ENCODE data around the gene SPOP.

Gene SPOP

DNA sequence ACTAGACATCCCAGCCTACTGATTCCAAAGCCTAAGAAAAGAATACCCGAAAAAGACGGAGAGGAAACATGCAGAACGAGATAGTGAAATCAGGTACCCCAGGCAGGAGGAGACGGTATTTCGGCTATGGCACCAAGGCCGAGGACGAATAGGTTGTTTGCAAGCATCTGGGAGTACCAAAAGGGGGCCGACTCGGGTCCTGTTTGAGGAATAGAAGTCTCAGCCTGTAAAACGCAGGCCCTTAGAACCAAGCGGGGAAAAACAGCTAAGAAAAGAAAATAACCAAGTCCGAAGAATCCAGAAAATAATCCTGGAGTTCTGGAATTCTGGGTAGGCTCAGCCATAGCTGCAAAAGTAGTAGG, 29.3 kb upstream of the SPOP start:
- no peak for TF ChIP-seq ZNF677 (tag by site-specific recombination; IDR thresholded peaks at IDR 0.05)
- no peak for TF ChIP-seq ZNF623 (tag by site-specific recombination; IDR thresholded peaks at IDR 0.05)
- TF ChIP-seq ZNF366 (tag by site-specific recombination; conservative IDR thresholded peaks at IDR 0.05): no peak
- TF ChIP-seq KLF16 (tag by site-specific recombination; IDR thresholded peaks at IDR 0.05): no peak
- no peak for TF ChIP-seq ZNF23 (tag by site-specific recombination; IDR thresholded peaks at IDR 0.05; ENCODE audit: borderline replicate concordance)
- no peak for TF ChIP-seq ZNF624 (tag by site-specific recombination; IDR thresholded peaks at IDR 0.05)
- no peak for TF ChIP-seq ZNF292 (tag by site-specific recombination; IDR thresholded peaks at IDR 0.05; ENCODE audit: borderline replicate concordance, low read depth)
- TF ChIP-seq KLF9 (tag by site-specific recombination; IDR thresholded peaks at IDR 0.05; ENCODE audit: low read depth): no peak
- no peak for TF ChIP-seq ZNF248 (tag by site-specific recombination; IDR thresholded peaks at IDR 0.05)
- TF ChIP-seq, protein P1, sequence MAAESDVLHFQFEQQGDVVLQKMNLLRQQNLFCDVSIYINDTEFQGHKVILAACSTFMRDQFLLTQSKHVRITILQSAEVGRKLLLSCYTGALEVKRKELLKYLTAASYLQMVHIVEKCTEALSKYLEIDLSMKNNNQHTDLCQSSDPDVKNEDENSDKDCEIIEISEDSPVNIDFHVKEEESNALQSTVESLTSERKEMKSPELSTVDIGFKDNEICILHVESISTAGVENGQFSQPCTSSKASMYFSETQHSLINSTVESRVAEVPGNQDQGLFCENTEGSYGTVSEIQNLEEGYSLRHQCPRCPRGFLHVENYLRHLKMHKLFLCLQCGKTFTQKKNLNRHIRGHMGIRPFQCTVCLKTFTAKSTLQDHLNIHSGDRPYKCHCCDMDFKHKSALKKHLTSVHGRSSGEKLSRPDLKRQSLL (tag by site-specific recombination; IDR thresholded peaks at IDR 0.05): no peak
- TF ChIP-seq RBAK (tag by site-specific recombination; IDR thresholded peaks at IDR 0.05): no peak
- TF ChIP-seq ZNF214 (tag by site-specific recombination; IDR thresholded peaks at IDR 0.05; ENCODE audit: borderline replicate concordance): no peak
- TF ChIP-seq ZNF391 (tag by site-specific recombination; IDR thresholded peaks at IDR 0.05; ENCODE audit: borderline replicate concordance, low read depth): no peak
- TF ChIP-seq ZNF544 (tag by site-specific recombination; IDR thresholded peaks at IDR 0.05): no peak
- no peak for TF ChIP-seq ZNF776 (tag by site-specific recombination; IDR thresholded peaks at IDR 0.05; ENCODE audit: borderline replicate concordance)
- Histone ChIP-seq H3K4me3 (ENCODE audit: low read depth, low read length) (peak overlapping the region; percentile 88), H3K27ac (ENCODE audit: extremely low read depth, low read depth, low read length) (peak overlapping the region; percentile 93), H3K36me3 (ENCODE audit: control insufficient read depth in 2 of 2, insufficient read depth in 1 of 2, low read length in 2 of 2) (peaks cover 10 to 45% of the 10 kb centered on the region in 2 experiments), H3K4me1 (ENCODE audit: control insufficient read depth, insufficient read depth, low read length) (no peaks in the 10 kb centered on the region), H3K9me3 (ENCODE audit: control insufficient read depth, insufficient read depth, low read depth, low read length) (no peaks in the 10 kb centered on the region)
- ChIA-PET POLR2A (interaction anchor here (1.0 to 4.7 kb wide), 12 partner anchors 8 to 293 kb away, joined by 3 to 67 read pairs (median 4); partner anchors contain the start of genes FAM117A, KAT7 and PHB1), CTCF (interaction anchor here (0.6 to 27.1 kb wide), 15 partner anchors 11 to 294 kb away, joined by 3 to 486 read pairs (median 6); partner anchors contain the start of gene NXPH3)

DNA sequence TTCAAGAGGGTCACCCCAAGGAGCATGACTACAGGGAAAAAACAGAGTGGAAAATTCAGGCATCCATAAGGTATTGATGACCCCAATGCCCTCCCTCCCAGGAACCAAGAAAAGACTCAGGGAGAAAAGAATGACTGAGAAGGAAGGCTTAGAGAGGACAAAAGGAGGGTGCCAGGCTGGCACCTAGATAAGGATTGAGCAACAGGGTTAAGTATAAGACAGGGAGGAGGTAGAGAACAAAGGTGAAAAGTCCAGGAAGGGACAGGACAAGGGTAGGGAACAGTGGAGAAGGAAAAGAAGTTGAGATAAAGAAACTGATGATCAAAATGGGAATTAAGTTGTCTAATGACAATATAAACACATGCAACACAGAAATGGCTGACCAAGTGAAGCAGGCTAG, 27.4 kb upstream of the SPOP start:
- POLR2A ChIA-PET: no interaction called here

DNA sequence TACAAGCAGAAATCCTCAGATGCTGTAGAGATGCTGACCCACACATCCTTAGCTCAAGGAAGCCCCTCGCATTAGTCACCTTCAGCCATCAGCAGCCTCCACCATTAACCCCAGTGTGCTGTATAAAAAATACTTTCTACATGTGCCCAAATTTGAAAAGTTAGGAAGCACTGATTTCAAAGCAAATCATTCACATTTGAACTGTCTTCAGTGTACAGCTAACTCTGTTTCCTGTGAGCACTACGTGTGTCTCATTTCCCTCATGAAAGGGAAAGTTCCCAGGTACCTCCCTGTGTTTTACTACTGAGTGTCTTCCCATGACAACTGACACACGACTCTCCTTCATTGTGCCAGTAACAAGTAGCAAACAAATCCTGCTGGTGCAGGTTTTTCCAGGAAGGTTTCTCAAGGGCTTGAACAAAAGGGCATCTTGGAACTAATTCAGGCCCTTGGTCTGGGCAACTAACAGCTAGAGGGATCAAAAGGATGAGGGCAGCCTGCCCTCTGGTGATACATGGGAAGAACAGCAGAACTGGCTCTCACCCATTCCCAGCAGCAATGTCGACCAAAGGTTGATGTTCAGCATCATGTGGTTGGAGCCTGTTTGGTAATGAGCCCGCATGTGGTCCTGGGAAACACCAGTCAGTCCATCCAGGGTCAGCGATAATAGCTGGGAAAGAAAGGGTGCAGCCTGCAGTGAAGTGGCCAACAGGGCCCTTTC, 25.8 kb upstream of the SPOP start:
- ChIA-PET POLR2A (interaction anchor here (0.7 to 1.7 kb wide), 2 partner anchors 15 to 60 kb away, joined by 3 to 4 read pairs; partner anchors contain the start of gene FAM117A), CTCF (interaction anchor here (1.2 to 27.1 kb wide), 7 partner anchors 8 to 293 kb away, joined by 4 to 486 read pairs (median 42); partner anchors contain the start of genes DLX3 and NXPH3)
- H3K4me1 ChIP-seq (ENCODE audit: control insufficient read depth, insufficient read depth, low read length): no peaks in the 10 kb centered on the region
- no peaks in the 10 kb centered on the region for H3K9me3 ChIP-seq (ENCODE audit: control insufficient read depth, insufficient read depth, low read depth, low read length)
- peaks cover 26 to 71% of the 10 kb centered on the region in 2 experiments for H3K36me3 ChIP-seq (ENCODE audit: control insufficient read depth in 2 of 2, insufficient read depth in 1 of 2, low read length in 2 of 2)
- no peak overlapping the region for H3K27ac ChIP-seq (ENCODE audit: extremely low read depth, low read depth, low read length)
- no peak overlapping the region for H3K4me3 ChIP-seq (ENCODE audit: low read depth, low read length)
- TF ChIP-seq ZNF654 (tag by site-specific recombination; IDR thresholded peaks at IDR 0.05; ENCODE audit: low read depth) (peak; percentile 35), ZNF335 (tag by site-specific recombination; conservative IDR thresholded peaks at IDR 0.05) (0 out of 2 replicates have a peak, but pooled peaks have one; percentile 27), ZNF561 (tag by site-specific recombination; IDR thresholded peaks at IDR 0.05; ENCODE audit: borderline replicate concordance) (peak; percentile 40; the same call in 1 of the 2 replicates), ZNF394 (tag by site-specific recombination; IDR thresholded peaks at IDR 0.05; ENCODE audit: borderline replicate concordance) (no peak), ZIC2 (tag by site-specific recombination; IDR thresholded peaks at IDR 0.05) (no peak), ZNF677 (tag by site-specific recombination; IDR thresholded peaks at IDR 0.05) (no peak), SP7 (tag by site-specific recombination; IDR thresholded peaks at IDR 0.05) (no peak)
- TF ChIP-seq, protein P2, sequence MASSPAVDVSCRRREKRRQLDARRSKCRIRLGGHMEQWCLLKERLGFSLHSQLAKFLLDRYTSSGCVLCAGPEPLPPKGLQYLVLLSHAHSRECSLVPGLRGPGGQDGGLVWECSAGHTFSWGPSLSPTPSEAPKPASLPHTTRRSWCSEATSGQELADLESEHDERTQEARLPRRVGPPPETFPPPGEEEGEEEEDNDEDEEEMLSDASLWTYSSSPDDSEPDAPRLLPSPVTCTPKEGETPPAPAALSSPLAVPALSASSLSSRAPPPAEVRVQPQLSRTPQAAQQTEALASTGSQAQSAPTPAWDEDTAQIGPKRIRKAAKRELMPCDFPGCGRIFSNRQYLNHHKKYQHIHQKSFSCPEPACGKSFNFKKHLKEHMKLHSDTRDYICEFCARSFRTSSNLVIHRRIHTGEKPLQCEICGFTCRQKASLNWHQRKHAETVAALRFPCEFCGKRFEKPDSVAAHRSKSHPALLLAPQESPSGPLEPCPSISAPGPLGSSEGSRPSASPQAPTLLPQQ (tag by site-specific recombination; IDR thresholded peaks at IDR 0.05): no peak

More for the DNA sequence above, 27.4 kb upstream of the SPOP start:
- Histone ChIP-seq H3K4me3 (ENCODE audit: low read depth, low read length) (no peak overlapping the region), H3K27ac (ENCODE audit: extremely low read depth, low read depth, low read length) (no peak overlapping the region), H3K9me3 (ENCODE audit: control insufficient read depth, insufficient read depth, low read depth, low read length) (no peaks in the 10 kb centered on the region), H3K36me3 (ENCODE audit: control insufficient read depth in 2 of 2, insufficient read depth in 1 of 2, low read length in 2 of 2) (peaks cover 26 to 58% of the 10 kb centered on the region in 2 experiments), H3K4me1 (ENCODE audit: control insufficient read depth, insufficient read depth, low read length) (no peaks in the 10 kb centered on the region)
- CTCF ChIA-PET: interaction anchor here (0.7 to 27.1 kb wide), 8 partner anchors 9 to 292 kb away, joined by 3 to 486 read pairs (median 34); partner anchors contain the start of genes DLX3 and NXPH3
- TF ChIP-seq, protein P3, sequence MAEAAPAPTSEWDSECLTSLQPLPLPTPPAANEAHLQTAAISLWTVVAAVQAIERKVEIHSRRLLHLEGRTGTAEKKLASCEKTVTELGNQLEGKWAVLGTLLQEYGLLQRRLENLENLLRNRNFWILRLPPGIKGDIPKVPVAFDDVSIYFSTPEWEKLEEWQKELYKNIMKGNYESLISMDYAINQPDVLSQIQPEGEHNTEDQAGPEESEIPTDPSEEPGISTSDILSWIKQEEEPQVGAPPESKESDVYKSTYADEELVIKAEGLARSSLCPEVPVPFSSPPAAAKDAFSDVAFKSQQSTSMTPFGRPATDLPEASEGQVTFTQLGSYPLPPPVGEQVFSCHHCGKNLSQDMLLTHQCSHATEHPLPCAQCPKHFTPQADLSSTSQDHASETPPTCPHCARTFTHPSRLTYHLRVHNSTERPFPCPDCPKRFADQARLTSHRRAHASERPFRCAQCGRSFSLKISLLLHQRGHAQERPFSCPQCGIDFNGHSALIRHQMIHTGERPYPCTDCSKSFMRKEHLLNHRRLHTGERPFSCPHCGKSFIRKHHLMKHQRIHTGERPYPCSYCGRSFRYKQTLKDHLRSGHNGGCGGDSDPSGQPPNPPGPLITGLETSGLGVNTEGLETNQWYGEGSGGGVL (tag by site-specific recombination; IDR thresholded peaks at IDR 0.05): no peak
- TF ChIP-seq RBAK (tag by site-specific recombination; IDR thresholded peaks at IDR 0.05) (no peak), ZNF768 (tag by site-specific recombination; IDR thresholded peaks at IDR 0.05) (no peak)
